Gastrocnemius medialis (tissue), 4 donors: Measurements from ENCODE around the gene TMEM164.

Source experiments
- CTCF ChIP-seq, 5 experiments: fragments of 450-650 bp in 3 of 5; fragments of 200-600 bp in 2 of 5; sonication (generic) in 2 of 5; IDR thresholded peaks in 4 of 5; conservative IDR thresholded peaks in 1 of 5; 1 replicate in 4 of 5; 2 replicates in 1 of 5; pipeline ENCODE4 v1.5.1; 2016 to 2019; ENCODE audit warnings: antibody characterized with exemption in 5 of 5, mild to moderate bottlenecking in 3 of 5, moderate library complexity in 3 of 5
- POLR2A ChIP-seq, 2 donors: fragments of 450-650 bp; IDR thresholded peaks; one replicate each; pipeline ENCODE4 v1.6.1; 2017; ENCODE audit warnings: antibody characterized with exemption in 2 of 2, mild to moderate bottlenecking in 2 of 2, moderate library complexity in 2 of 2

GRCh38 chrX:110159235-110159634 is 156.3 kb downstream of the TMEM164 start:
- TF ChIP-seq CTCF (IDR thresholded peaks at IDR 0.05 in 4 of 5, conservative IDR thresholded peaks at IDR 0.05 in 1 of 5) (no peak), POLR2A (IDR thresholded peaks at IDR 0.05) (no peak)
